Naive thymus-derived CD4-positive, alpha-beta T cell (primary cell): ENCODE results near the gene OR9G4. TPM values are rescaled to one million over a fixed set of nuclear protein-coding genes. Genes with fewer than 3 reads are reported as not detected.

Experiments used
- ATAC-seq: fragments of 150-1000 bp; cut with Tn5 transposase; 2 replicates; pipeline ENCODE4 v1.10.0; 2021; ENCODE audit warnings: mild to moderate bottlenecking, moderate library complexity
- CTCF ChIA-PET: fragments of 350-600 bp; sonication (Branson Sonifier 250); formaldehyde crosslinking; loops from one replicate; lab custom pipeline; 2021; ENCODE audit warnings: antibody characterized with exemption; lab: Charles Lee
- POLR2A ChIA-PET: fragments of 350-600 bp; sonication (Branson Sonifier 250); formaldehyde crosslinking; loops from one replicate; lab custom pipeline; 2021; ENCODE audit warnings: antibody characterized with exemption, inconsistent platforms; lab: Charles Lee
- DNase-seq, 9 donors: peaks; one replicate each; pipeline versions ENCODE4 v3.0.0 to v3.0.0-alpha.2; 2020 to 2022; ENCODE audit warnings: mixed read lengths in 1 of 9
- H3K27ac ChIP-seq: one replicate; pipeline ENCODE4 v1.7.0; 2013; ENCODE audit warnings: mild to moderate bottlenecking, low read depth, low read length, moderate library complexity
- H3K27me3 ChIP-seq, 2 donors: one replicate each; pipeline ENCODE4 v1.7.0; 2013; ENCODE audit warnings: low read length in 2 of 2, mild to moderate bottlenecking in 2 of 2, moderate library complexity in 2 of 2; ENCODE audit not compliant: control insufficient read depth in 2 of 2, insufficient read depth in 2 of 2
- H3K36me3 ChIP-seq, 3 experiments: 1 replicate in 2 of 3; 2 replicates in 1 of 3; pipeline ENCODE4 v1.7.0; 2013; ENCODE audit warnings: low read length in 3 of 3, mild to moderate bottlenecking in 3 of 3, moderate library complexity in 1 of 3; ENCODE audit not compliant: insufficient read depth in 3 of 3, control insufficient read depth in 2 of 3
- H3K4me1 ChIP-seq, 2 donors: one replicate each; pipeline ENCODE4 v1.7.0; 2013; ENCODE audit warnings: low read length in 2 of 2, mild to moderate bottlenecking in 2 of 2, moderate library complexity in 1 of 2; ENCODE audit not compliant: control insufficient read depth in 2 of 2, insufficient read depth in 2 of 2
- H3K4me3 ChIP-seq: 2 replicates; pipeline ENCODE4 v1.7.0; 2013; ENCODE audit warnings: mild to moderate bottlenecking, low read length
- H3K9me3 ChIP-seq, 3 experiments: 1 replicate in 2 of 3; 2 replicates in 1 of 3; pipeline ENCODE4 v1.7.0; 2013; ENCODE audit warnings: low read length in 3 of 3; ENCODE audit not compliant: control insufficient read depth in 2 of 3
- H3K27ac Mint-ChIP-seq, 9 donors: one replicate each; pipeline ENCODE4 v1.8.0; 2020 to 2022; ENCODE audit warnings: mixed read lengths in 9 of 9, mild to moderate bottlenecking in 8 of 9, moderate library complexity in 5 of 9, inconsistent platforms in 2 of 9
- H3K27me3 Mint-ChIP-seq, 5 donors: one replicate each; pipeline ENCODE4 v1.8.0; 2021 to 2022; ENCODE audit warnings: mixed read lengths in 5 of 5, mild to moderate bottlenecking in 1 of 5
- H3K36me3 Mint-ChIP-seq, 5 donors: one replicate each; pipeline ENCODE4 v1.8.0; 2020 to 2022; ENCODE audit warnings: mixed read lengths in 5 of 5, mild to moderate bottlenecking in 3 of 5, inconsistent platforms in 1 of 5
- H3K4me1 Mint-ChIP-seq, 7 donors: one replicate each; pipeline ENCODE4 v1.8.0; 2020 to 2022; ENCODE audit warnings: mixed read lengths in 7 of 7, mild to moderate bottlenecking in 3 of 7, inconsistent platforms in 1 of 7
- H3K4me3 Mint-ChIP-seq, 10 donors: one replicate each; pipeline ENCODE4 v1.8.0; 2020 to 2022; ENCODE audit warnings: mild to moderate bottlenecking in 10 of 10, mixed read lengths in 10 of 10, moderate library complexity in 6 of 10, inconsistent platforms in 2 of 10
- H3K9me3 Mint-ChIP-seq, 11 donors: one replicate each; pipeline ENCODE4 v1.8.0; 2020 to 2022; ENCODE audit warnings: mixed read lengths in 11 of 11, mild to moderate bottlenecking in 4 of 11, inconsistent platforms in 1 of 11, moderate library complexity in 1 of 11
- intact Hi-C, 2 donors: fragments of 100-400 bp; cut with micrococcal nuclease; formaldehyde crosslinking; loops; one replicate each; pipeline ENCODE4 v1.15.1; 2023
- polyA plus RNA-seq, 2 donors: library from polyadenylated mRNA; unstranded; fragments of 300-500 nt; fragmentation: Illumina TruSeq; gene quantifications; one replicate each; pipeline ENCODE4 v1.2.3, GENCODE V29; 2021
- total RNA-seq, 6 experiments: library from RNA in 5 of 6; stranded (reverse) in 5 of 6; gene quantifications; 1 replicate in 5 of 6; 2 replicates in 1 of 6; pipeline ENCODE4 v1.2.3 and lab custom pipeline; 2021 to 2026

OR9G4 gene
- total RNA-seq, result not detected
- not detected for polyA plus RNA-seq
- total RNA-seq (lab: John Stamatoyannopoulos, UW), result not detected

DNA sequence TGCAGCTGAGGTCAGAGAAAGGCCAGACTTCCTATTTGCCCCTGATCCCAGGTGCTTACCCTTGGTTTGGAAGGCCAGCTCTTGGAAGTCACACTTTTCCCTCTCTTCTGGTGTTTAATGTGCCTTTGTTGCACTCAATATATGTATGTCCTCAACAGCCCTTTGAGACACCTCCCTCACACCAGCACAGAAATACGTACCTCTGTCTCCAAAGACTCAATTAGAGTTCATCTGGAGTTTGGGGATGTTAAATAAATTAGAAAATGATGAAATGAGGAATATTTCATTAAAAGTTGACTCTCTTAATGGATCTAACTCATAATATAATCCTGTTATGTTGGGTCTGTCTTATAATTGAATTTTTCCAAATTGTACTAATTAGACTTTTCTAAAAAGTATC, at the start of gene OR9G4:
Gene OR9G4, minus strand, starts transcription at position 101 of the 400 bp plus-strand sequence. CDS start 4,931 bp downstream, outside the sequence.
- Mint-ChIP-seq H3K36me3 (no peaks in the 10 kb centered on the region), H3K27ac (no peak within 1 kb of the TSS), H3K4me1 (no peaks in the 10 kb centered on the region), H3K27me3 (no peaks in the 10 kb centered on the region), H3K4me3 (no peak within 1 kb of the TSS), H3K9me3 (peaks cover 0 to 16% (median 8%) of the 10 kb centered on the region in 11 donors)
- no peaks in the 10 kb centered on the region for H3K36me3 ChIP-seq
- no peak within 1 kb of the TSS for H3K27ac ChIP-seq
- no peaks in the 10 kb centered on the region for H3K9me3 ChIP-seq
- no peaks in the 10 kb centered on the region for H3K27me3 ChIP-seq
- ChIA-PET CTCF (no interaction called here), POLR2A (no interaction called here)
- H3K4me1 ChIP-seq, result no peaks in the 10 kb centered on the region
- ATAC-seq, result no peak
- intact Hi-C loops, result loop anchor here in 1 of 2 donors (10.0 kb wide), 1 partner anchor 124 kb away; no protein-coding TSS in a partner anchor
- no peak within 1 kb of the TSS for H3K4me3 ChIP-seq
- DNase-seq, result no peak

DNA sequence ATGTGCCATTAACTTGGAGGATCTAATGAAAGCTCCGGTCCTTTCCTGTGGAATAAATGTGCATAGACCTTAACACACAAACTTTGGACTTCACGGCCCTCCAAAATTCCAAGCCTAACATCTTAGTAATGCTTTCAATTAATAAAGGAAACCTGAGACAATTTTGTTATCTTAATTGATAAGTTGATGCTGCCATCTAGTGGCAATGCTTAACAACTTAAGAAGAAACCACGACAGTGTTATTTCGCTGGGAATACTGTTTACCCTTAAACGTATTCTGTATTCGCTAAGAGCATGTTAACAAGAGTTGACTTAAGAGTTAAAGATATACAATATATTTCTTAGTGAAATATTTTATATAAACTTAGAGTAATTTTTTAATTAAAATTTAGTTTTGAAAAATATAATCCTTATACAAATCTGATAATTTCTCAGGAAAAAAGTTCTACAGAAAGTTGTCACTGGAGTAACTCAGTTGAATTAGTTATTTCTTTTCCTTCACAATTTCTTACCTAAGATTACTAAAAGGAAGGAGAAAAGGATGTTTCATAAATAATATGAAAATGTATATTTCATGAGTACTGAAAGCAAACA, 35.0 kb upstream of the OR9G4 start:
- Histone ChIP-seq H3K4me1 (no peaks in the 10 kb centered on the region), H3K4me3 (no peak overlapping the region), H3K27ac (no peak overlapping the region), H3K27me3 (no peaks in the 10 kb centered on the region), H3K9me3 (no peaks in the 10 kb centered on the region), H3K36me3 (no peaks in the 10 kb centered on the region)
- H3K4me3 Mint-ChIP-seq, result no peak overlapping the region
- no peak overlapping the region for H3K27ac Mint-ChIP-seq
- ChIA-PET POLR2A (no interaction called here), CTCF (no interaction called here)
- H3K27me3 Mint-ChIP-seq, result no peaks in the 10 kb centered on the region
- H3K36me3 Mint-ChIP-seq, result no peaks in the 10 kb centered on the region
- intact Hi-C loops, result loop anchor here in 1 of 2 donors (1.0 kb wide), 1 partner anchor 841 kb away; no protein-coding TSS in a partner anchor
- DNase-seq (peak in 2 of 9 donors; percentile 4 to 5), ATAC-seq (no peak)
- H3K4me1 Mint-ChIP-seq, result no peaks in the 10 kb centered on the region
- no peaks in the 10 kb centered on the region for H3K9me3 Mint-ChIP-seq

DNA sequence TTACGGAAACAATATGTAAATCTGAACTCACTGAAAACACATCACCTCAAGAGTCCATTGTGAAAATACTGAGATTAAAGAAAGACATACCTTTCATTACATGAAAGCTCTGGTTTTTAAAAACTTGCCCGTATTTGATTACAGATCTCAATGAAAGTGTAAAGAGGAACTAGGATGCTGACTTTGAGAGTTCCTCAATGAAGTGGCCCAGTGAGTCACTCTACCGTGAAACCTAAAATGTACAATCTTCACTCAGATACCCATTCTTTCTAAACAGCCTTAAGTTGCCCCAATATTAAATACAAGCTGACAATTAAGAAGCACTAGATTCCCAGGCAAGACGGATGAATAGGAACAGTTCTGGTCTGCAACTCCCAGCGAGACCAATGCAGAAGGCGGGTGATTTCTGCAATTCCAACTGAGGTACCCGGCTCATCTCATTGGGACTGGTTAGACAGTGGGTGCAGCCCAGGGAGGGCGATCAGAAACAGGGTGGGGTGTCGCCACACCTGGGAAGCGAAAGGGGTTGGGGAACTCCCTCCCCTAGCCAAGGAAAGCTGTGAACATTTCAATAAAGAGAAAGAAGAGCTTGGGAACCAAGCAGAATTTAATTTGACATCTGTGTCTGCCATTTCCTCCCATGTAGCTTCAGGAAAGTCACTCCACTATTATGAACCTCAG, 33.8 kb upstream of the OR9G4 start:
- Mint-ChIP-seq H3K4me1 (no peaks in the 10 kb centered on the region), H3K27ac (no peak overlapping the region), H3K36me3 (no peaks in the 10 kb centered on the region), H3K27me3 (no peaks in the 10 kb centered on the region), H3K9me3 (no peaks in the 10 kb centered on the region), H3K4me3 (no peak overlapping the region)
- no peak for DNase-seq
- H3K4me1 ChIP-seq, result no peaks in the 10 kb centered on the region
- no peaks in the 10 kb centered on the region for H3K27me3 ChIP-seq
- H3K36me3 ChIP-seq, result no peaks in the 10 kb centered on the region
- no peak for ATAC-seq
- intact Hi-C loops, result no loop called here
- H3K4me3 ChIP-seq, result no peak overlapping the region
- H3K27ac ChIP-seq, result no peak overlapping the region
- ChIA-PET POLR2A (no interaction called here), CTCF (no interaction called here)
- H3K9me3 ChIP-seq, result no peaks in the 10 kb centered on the region

DNA sequence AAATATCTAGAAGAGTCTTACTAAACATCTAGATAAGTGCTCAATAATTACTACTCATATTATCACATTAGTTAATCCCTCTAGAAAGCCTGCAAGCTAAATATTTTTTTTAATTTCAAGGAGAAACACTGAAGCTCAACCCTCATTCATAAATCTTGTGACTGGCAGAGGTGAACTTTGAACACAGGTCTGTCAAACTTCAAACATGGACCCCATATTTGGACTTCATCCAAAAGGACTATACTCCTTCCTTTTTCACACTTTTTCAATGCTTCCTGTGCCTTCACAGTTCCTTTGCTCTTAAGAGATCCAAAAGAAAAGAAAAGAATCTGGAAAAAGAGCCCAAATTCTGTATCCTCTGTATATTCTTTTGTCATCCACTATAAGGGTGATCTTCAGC, 28.3 kb upstream of the OR9G4 start:
- Histone ChIP-seq H3K4me1 (no peaks in the 10 kb centered on the region), H3K9me3 (no peaks in the 10 kb centered on the region), H3K27me3 (no peaks in the 10 kb centered on the region), H3K36me3 (no peaks in the 10 kb centered on the region), H3K27ac (no peak overlapping the region), H3K4me3 (no peak overlapping the region)
- ATAC-seq, result no peak
- no peak overlapping the region for H3K4me3 Mint-ChIP-seq
- H3K27me3 Mint-ChIP-seq, result no peaks in the 10 kb centered on the region
- H3K27ac Mint-ChIP-seq, result no peak overlapping the region
- H3K9me3 Mint-ChIP-seq, result peaks cover 0 to 5% (median 0%) of the 10 kb centered on the region in 11 donors
- H3K4me1 Mint-ChIP-seq, result no peaks in the 10 kb centered on the region
- POLR2A ChIA-PET, result no interaction called here
- no peak for DNase-seq
- H3K36me3 Mint-ChIP-seq, result no peaks in the 10 kb centered on the region
- intact Hi-C loops, result no loop called here
- CTCF ChIA-PET, result no interaction called here

DNA sequence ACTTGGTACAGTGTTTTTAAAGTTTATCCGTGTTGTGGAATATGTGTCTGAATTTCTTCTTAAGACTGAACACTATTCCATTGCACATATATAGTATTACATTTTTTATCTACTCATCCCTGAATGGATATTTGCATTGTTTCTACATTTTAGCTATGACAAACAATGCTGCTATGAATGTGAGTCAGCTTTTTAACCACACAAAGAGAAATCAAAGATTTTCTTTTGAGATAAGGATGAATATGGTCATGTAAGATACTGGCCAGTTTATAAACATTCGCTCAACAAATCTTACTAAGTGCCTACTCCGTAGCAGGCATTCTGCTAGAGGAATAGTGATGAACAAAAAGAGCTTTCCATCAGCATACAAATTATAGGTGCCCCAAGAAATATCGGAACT, 16.5 kb upstream of the OR9G4 start:
- H3K4me3 Mint-ChIP-seq, result no peak overlapping the region
- no peak overlapping the region for H3K27ac Mint-ChIP-seq
- no peak for DNase-seq
- ChIA-PET CTCF (no interaction called here), POLR2A (no interaction called here)
- H3K27ac ChIP-seq, result no peak overlapping the region
- no peaks in the 10 kb centered on the region for H3K4me1 ChIP-seq
- no peaks in the 10 kb centered on the region for H3K36me3 ChIP-seq
- H3K4me3 ChIP-seq, result no peak overlapping the region
- H3K27me3 Mint-ChIP-seq, result peaks cover 0 to 5% (median 0%) of the 10 kb centered on the region in 5 donors
- intact Hi-C loops, result no loop called here
- ATAC-seq, result no peak
- H3K27me3 ChIP-seq, result no peaks in the 10 kb centered on the region
- H3K36me3 Mint-ChIP-seq, result no peaks in the 10 kb centered on the region
- no peaks in the 10 kb centered on the region for H3K9me3 ChIP-seq
- peaks cover 0 to 3% (median 0%) of the 10 kb centered on the region in 11 donors for H3K9me3 Mint-ChIP-seq
- H3K4me1 Mint-ChIP-seq, result no peaks in the 10 kb centered on the region

DNA sequence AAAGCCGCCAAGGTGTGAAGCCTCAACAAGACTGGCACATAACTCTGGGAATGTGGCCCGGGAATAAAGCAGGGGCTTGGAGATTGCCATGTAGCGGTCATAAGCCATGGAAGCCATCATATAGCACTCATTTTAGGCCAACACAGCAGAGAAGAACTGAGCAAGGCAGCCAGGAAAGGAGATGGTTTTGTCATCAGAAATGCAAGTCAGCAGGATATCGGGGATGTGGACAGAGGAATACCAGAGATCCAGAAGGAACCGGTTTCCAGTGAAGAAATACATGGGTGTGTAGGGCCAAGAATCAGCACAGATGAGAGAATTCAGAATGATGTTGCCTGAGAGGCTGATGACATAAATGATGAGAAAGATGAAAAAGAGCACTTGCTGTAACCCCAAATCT, 3.0 kb upstream of the OR9G4 start:
- H3K9me3 Mint-ChIP-seq, result peaks cover 0 to 16% (median 8%) of the 10 kb centered on the region in 11 donors
- ATAC-seq (no peak), DNase-seq (no peak)
- no peak overlapping the region for H3K4me3 Mint-ChIP-seq
- Histone ChIP-seq H3K9me3 (no peaks in the 10 kb centered on the region), H3K4me3 (no peak overlapping the region), H3K4me1 (no peaks in the 10 kb centered on the region), H3K27ac (no peak overlapping the region), H3K36me3 (no peaks in the 10 kb centered on the region), H3K27me3 (no peaks in the 10 kb centered on the region)
- H3K4me1 Mint-ChIP-seq, result no peaks in the 10 kb centered on the region
- H3K27me3 Mint-ChIP-seq, result no peaks in the 10 kb centered on the region
- CTCF ChIA-PET, result no interaction called here
- intact Hi-C loops, result no loop called here
- H3K27ac Mint-ChIP-seq, result no peak overlapping the region
- POLR2A ChIA-PET, result no interaction called here
- H3K36me3 Mint-ChIP-seq, result no peaks in the 10 kb centered on the region

DNA sequence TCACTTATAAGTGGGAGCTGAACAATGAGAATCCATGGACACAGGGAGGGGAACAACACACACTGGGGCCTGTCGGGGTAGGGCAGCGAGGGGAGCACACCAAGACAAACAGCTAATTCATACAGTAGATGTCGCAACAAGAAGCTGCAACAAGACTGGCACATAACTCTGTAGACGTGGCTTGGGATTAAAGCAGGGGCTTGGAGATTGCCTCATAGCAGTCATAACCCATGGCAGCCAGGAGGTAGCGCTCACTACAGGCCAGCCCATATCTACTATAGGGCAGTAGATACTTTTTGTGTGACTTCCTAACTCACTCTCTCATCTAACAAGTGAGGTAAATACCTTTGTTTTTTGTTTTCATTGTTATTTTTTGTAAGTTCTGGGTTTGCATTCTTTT, 1.7 kb upstream of the OR9G4 start:
- POLR2A ChIA-PET, result no interaction called here

More for the DNA sequence above, 1.7 kb upstream of the OR9G4 start:
- H3K4me1 ChIP-seq, result no peaks in the 10 kb centered on the region
- ATAC-seq (no peak), DNase-seq (no peak)
- CTCF ChIA-PET, result no interaction called here
- no peaks in the 10 kb centered on the region for H3K9me3 ChIP-seq
- no peaks in the 10 kb centered on the region for H3K27me3 ChIP-seq
- Mint-ChIP-seq H3K36me3 (no peaks in the 10 kb centered on the region), H3K9me3 (peaks cover 0 to 16% (median 8%) of the 10 kb centered on the region in 11 donors), H3K27me3 (no peaks in the 10 kb centered on the region), H3K4me3 (no peak overlapping the region), H3K4me1 (no peaks in the 10 kb centered on the region), H3K27ac (no peak overlapping the region)
- intact Hi-C loops, result no loop called here
- H3K27ac ChIP-seq, result no peak overlapping the region
- no peaks in the 10 kb centered on the region for H3K36me3 ChIP-seq
- no peak overlapping the region for H3K4me3 ChIP-seq
